ENCODE data around the gene WDR26. TPM values are rescaled to one million over a fixed set of nuclear protein-coding genes. Genes with fewer than 3 reads are reported as not detected.
"Not testable (repeated sequence)": the region's sequence is repeated elsewhere in the genome, so short reads cannot be mapped to it uniquely, and the experiment has no call there.

Gene WDR26
- total RNA-seq, 2 donors from 2014 or later = 157 to 176 TPM

DNA sequence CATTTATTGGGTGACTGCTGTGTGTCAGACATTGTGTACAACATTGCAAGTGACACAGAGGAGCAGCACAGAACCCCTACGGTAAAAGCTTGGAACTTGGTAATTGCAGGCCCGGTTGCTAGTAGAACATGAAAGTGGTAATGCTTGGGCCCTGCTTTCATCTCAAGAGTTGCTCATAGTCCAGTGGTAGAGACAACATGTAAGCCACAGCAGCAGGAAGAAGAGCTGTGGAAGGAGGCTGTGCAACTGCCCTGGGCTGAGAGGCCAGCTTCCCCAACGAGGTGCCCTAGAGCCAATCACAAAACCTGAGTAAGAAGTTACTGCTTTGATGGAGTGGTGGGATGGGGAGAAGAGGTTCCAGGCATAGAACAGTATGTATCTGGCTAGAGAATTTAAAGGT is 59.5 kb downstream of the WDR26 start:
- ATAC-seq (no peak), DNase-seq (no peak)
- Mint-ChIP-seq H3K4me3 (peak overlapping the region; percentile 21), H3K27me3 (no peaks in the 10 kb centered on the region), H3K36me3 (ENCODE audit: low read depth) (peaks cover 5% of the 10 kb centered on the region), H3K4me1 (peaks cover 41% of the 10 kb centered on the region), H3K27ac (peak overlapping the region; percentile 83)
- H3K9me3 ChIP-seq (ENCODE audit: control insufficient read depth, low read length, poor library complexity, severe bottlenecking) = no peaks in the 10 kb centered on the region

DNA sequence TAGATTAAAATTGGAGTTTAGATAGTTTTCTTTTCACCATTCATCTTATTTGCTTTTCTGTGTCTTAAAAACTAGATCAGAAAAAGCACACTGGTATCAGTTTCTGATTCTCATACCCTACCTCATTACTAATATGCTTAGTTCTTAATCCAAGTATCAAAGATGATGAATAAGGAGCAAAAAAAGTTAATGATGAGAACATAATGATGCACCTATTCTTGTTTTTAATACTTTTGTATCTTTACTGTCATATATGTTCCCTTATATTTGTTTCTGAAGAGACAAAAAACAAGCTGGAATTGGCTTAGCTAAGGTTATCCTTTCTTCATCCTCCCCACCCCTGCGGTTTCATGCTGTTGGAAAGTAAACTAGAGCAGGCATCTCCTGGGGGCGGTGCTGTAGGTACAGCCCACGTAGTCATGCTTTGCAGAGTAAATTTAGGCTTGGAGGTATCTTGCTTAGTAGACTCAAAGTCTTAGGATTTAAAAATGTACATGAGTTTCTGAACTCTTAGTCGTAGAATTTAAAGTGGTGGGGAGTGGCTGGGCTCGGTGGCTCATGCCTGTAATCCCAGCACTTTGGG is 61.5 kb downstream of the WDR26 start:
- Mint-ChIP-seq H3K27me3 (no peaks in the 10 kb centered on the region), H3K27ac (peak overlapping the region; percentile 78), H3K4me3 (no peak overlapping the region), H3K36me3 (ENCODE audit: low read depth) (peaks cover 6% of the 10 kb centered on the region), H3K4me1 (peaks cover 33% of the 10 kb centered on the region)
- no peaks in the 10 kb centered on the region for H3K9me3 ChIP-seq (ENCODE audit: control insufficient read depth, low read length, poor library complexity, severe bottlenecking)
- DNase-seq (no peak), ATAC-seq (no peak)

DNA sequence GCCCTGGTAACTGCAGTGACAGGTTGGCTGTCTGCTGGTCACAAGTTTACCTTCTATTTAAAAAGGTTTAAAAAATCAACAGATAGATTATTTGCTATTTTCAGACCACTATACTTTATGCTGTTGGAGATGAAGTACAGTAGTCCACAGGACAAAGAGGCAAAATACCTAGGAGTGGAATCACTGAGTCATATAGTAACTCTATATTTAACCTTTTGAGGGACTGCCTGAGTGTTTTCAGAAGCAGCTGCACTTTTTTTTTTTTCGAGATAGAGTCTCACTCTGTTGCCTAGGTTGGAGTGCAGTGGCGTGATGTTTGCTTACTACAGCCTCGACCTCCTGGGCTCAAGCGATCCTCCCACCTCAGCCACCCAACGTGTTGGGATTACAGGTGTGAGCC is 66.2 kb downstream of the WDR26 start:
- H3K4me1 Mint-ChIP-seq = peaks cover 16% of the 10 kb centered on the region
- ATAC-seq (no peak), DNase-seq (no peak)
- H3K9me3 ChIP-seq (ENCODE audit: control insufficient read depth, low read length, poor library complexity, severe bottlenecking) = no peaks in the 10 kb centered on the region
- no peaks in the 10 kb centered on the region for H3K27me3 Mint-ChIP-seq
- H3K27ac Mint-ChIP-seq = no peak overlapping the region
- H3K36me3 Mint-ChIP-seq (ENCODE audit: low read depth) = peaks cover 8% of the 10 kb centered on the region
- no peak overlapping the region for H3K4me3 Mint-ChIP-seq

DNA sequence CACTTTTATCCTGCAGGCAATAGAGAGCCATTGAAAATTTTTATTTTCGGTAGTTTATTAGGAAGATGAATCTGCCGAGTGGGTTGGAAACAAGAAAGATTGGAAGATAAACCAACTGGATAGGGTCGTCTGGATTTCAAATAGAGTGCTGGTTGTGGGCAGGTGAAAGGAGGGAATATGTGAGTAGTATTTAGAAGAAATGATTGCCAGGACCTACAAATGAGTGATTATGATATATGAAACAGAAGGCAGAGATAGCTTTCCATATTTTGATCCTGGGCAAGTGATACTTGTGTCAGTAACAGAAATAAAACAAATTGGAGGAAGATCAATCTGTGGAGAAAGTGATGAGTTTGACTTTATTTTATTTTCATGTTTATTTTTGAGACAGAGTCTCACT is 75.4 kb downstream of the WDR26 start:
- H3K27me3 Mint-ChIP-seq = no peaks in the 10 kb centered on the region
- no peak for ATAC-seq
- H3K27ac Mint-ChIP-seq = no peak overlapping the region
- H3K4me3 Mint-ChIP-seq = peak overlapping the region; percentile 95
- H3K36me3 Mint-ChIP-seq (ENCODE audit: low read depth) = peaks cover 8% of the 10 kb centered on the region
- no peaks in the 10 kb centered on the region for H3K9me3 ChIP-seq (ENCODE audit: control insufficient read depth, low read length, poor library complexity, severe bottlenecking)
- DNase-seq = no peak
- H3K4me1 Mint-ChIP-seq = peaks cover 47% of the 10 kb centered on the region

DNA sequence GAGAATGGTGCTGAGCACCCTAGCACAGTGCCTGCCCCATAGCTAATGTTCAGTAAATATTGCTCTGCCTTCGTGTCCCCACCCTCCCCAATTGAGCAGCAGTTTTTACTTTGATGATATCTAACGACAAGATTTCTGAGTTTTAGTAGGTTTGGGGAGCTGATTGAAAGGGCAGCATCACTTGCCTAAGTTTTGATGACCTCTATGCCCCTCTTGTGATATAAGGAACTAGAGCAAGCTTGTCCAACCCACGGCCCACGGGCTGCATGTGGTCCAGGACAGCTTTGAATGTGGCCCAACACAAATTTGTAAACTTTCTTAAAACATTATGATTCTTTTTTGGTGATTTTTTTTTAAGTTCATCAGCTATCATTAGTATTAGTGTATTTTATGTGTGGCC is 76.4 kb downstream of the WDR26 start:
- H3K9me3 ChIP-seq (ENCODE audit: control insufficient read depth, low read length, poor library complexity, severe bottlenecking) = no peaks in the 10 kb centered on the region
- H3K4me1 Mint-ChIP-seq = peaks cover 43% of the 10 kb centered on the region
- H3K27ac Mint-ChIP-seq = peak overlapping the region; percentile 95
- peak overlapping the region; percentile 95 for H3K4me3 Mint-ChIP-seq
- peaks cover 8% of the 10 kb centered on the region for H3K36me3 Mint-ChIP-seq (ENCODE audit: low read depth)
- no peaks in the 10 kb centered on the region for H3K27me3 Mint-ChIP-seq
- no peak for DNase-seq
- ATAC-seq = no peak

DNA sequence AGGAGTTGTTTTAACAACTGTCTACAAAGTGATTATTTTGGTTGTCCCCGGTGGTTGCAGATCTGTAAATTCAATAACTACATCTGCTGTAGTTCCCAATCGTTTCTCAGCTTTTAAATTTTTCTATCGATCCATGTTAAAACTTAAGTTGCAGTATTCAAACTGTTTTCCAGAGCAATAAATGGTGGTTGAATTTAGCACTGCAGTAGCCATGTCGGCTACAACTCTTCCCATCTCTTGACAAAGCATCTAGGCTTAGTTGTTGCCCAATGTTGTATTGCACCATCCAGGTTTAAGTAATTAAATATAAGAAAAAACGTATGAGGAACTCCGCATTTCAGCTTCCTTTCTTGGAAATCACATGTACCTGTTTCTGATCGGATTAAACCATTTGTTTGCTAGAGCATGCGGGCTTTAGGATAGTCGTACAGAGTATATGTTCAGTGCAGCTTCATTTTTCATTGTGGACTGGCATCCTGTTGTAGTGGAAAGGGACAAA is 76.9 kb downstream of the WDR26 start:
- ATAC-seq (no peak), DNase-seq (no peak)
- peak overlapping the region; percentile 95 for H3K4me3 Mint-ChIP-seq
- H3K9me3 ChIP-seq (ENCODE audit: control insufficient read depth, low read length, poor library complexity, severe bottlenecking) = no peaks in the 10 kb centered on the region
- peaks cover 40% of the 10 kb centered on the region for H3K4me1 Mint-ChIP-seq
- no peaks in the 10 kb centered on the region for H3K27me3 Mint-ChIP-seq
- H3K27ac Mint-ChIP-seq = peak overlapping the region; percentile 95
- peaks cover 8% of the 10 kb centered on the region for H3K36me3 Mint-ChIP-seq (ENCODE audit: low read depth)

DNA sequence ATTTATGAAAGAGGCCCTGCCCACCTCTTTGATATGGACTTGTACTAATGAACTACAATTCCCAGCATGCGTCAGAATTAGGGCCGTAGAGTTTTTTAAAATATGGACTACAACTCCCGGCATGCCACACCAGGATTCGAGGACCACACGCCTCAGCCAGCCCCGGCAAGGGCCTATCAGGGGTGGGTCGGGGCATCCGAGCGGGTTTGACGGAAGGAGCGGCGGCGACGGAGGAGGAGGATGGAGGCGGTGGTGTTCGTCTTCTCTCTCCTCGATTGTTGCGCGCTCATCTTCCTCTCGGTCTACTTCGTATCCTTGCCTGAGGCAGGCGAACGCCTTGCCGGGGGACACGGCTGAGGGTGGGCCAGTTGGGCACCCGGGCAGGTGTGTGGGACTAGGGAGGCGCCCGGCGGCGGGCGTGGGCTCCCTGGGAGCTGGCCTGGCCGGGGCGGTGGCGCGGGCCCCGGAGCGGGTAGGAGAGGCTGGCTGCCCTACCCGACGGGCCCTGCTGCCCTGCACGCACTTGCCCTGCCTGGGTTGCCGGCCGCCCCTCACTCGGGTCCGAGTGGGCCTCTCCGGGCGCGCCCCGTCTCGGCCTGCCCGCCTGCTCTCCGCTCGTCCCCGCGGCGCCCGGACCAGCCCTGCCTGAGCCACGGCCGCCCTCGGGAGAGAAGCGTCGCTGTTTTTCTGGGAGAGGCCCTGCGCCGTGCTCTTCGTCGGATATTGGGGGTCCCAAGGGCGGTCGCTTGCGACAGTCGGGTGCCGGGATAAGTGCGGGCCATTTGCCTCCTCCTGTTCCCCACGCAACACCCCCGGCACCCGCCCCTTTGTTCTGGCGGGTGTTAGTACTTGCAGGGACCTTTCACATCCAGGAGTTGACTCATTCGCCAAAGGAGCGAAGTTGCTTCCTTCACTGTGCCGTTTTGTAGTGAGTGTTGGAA is 77.6 kb downstream of the WDR26 start, which contains the start of gene CNIH4:
CNIH4 (plus strand) TSS at position 195 of the 941 bp plus-strand sequence; CDS start at position 241, 46 bp downstream.
- Mint-ChIP-seq H3K27ac (peak within 1 kb of the TSS; percentile 95), H3K27me3 (no peaks in the 10 kb centered on the region), H3K36me3 (ENCODE audit: low read depth) (peaks cover 7% of the 10 kb centered on the region), H3K4me3 (peak within 1 kb of the TSS; percentile 95), H3K4me1 (peaks cover 35% of the 10 kb centered on the region)
- DNase-seq = peak; percentile 85 to 86 (median 85)
- H3K9me3 ChIP-seq (ENCODE audit: control insufficient read depth, low read length, poor library complexity, severe bottlenecking) = no peaks in the 10 kb centered on the region
- ATAC-seq = peak; percentile 99

DNA sequence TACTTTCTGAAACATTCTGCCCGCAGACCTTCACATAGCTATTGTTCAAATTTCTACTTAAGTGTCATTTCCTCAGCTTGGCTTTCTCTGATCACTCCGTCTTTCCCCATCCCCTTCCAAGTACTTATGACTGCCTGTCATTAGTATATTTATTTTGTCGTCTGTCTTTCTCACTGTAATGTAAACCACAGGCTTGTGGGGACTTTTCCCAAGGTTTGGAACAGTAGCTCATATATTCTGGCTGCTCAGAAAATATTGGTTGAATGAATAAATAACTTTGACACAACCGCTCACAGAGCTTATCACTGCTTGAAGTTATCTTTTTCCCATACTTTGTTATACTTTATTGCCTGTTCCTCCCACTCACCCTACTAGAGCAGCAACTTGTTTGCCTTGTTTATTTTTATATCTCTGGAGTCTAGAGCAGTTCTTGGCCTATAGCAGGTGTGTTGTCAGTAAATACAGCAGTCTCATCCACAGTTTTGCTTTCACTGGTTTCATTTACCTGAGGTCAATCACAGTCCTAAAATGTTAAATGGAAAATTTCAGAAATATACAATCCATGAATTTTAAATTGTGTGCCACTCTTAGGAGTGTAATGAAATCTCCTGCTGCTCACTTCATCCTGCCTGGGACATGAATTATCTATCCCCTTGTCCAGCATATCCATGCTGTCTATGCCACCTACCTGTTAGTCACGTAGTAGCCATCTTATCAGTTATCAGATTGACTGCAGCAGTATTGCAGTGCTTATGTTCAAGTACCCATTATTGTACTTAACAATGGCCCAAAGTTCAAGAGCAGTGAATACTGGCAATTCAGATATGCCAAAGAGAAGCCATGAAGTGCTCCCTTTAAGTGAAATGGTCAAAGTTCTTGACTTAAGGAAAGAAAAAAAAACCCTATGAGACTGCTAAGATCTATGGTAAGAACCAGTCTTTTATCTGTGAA is 80.3 kb downstream of the WDR26 start:
- H3K4me3 Mint-ChIP-seq = no peak overlapping the region
- H3K36me3 Mint-ChIP-seq (ENCODE audit: low read depth) = peaks cover 6% of the 10 kb centered on the region
- no peak overlapping the region for H3K27ac Mint-ChIP-seq
- no peaks in the 10 kb centered on the region for H3K27me3 Mint-ChIP-seq
- ATAC-seq (no peak), DNase-seq (no peak)
- H3K4me1 Mint-ChIP-seq = peaks cover 31% of the 10 kb centered on the region
- H3K9me3 ChIP-seq (ENCODE audit: control insufficient read depth, low read length, poor library complexity, severe bottlenecking) = no peaks in the 10 kb centered on the region

DNA sequence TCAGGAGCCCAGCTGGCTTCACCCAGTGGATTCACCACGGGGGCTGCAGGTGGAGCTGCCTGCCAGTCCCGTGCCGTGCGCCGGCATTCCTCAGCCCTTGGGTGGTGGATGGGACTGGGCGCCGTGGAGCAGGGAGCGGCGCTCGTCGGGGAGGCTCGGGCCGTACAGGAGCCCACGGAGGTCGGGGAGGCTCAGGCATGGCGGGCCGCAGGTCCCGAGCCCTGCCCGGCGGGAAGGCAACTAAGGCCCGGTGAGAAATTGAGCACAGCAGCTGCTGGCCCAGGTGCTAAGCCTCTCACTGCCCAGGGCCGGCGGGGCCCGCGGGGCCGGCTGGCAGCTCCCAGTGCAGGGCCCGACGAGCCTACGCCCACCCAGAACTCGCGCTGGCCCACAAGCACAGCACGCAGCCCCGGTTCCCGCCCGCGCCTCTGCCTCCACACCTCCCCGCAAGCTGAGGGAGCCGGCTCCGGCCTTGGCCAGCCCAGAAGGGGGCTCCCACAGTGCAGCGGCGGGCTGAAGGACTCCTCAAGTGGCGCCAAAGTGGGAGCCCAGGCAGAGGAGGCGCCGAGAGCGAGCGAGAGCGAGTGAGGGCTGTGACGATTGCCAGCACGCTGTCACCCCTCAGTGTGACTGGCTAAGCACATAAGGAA is 82.0 kb downstream of the WDR26 start:
- H3K9me3 ChIP-seq (ENCODE audit: control insufficient read depth, low read length, poor library complexity, severe bottlenecking); H3K27me3 Mint-ChIP-seq; H3K27ac Mint-ChIP-seq; DNase-seq; H3K36me3 Mint-ChIP-seq (ENCODE audit: low read depth); ATAC-seq; H3K4me3 Mint-ChIP-seq: not testable (repeated sequence)
- peaks cover 21% of the 10 kb centered on the region for H3K4me1 Mint-ChIP-seq

DNA sequence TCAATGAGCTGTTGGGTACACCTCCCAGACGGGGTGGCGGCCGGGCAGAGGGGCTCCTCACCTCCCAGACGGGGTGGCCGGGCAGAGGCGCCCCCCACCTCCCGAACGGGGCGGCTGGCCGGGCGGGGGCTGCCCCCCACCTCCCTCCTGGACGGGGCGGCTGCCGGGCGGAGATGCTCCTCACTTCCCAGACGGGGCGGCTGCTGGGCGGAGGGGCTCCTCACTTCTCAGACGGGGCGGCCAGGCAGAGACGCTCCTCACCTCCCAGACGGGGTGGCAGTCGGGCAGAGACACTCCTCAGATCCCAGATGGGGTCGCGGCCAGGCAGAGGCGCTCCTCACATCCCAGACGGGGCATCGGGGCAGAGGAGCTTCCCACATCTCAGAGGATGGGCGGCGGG is 84.9 kb downstream of the WDR26 start:
- not testable (repeated sequence) for H3K4me3 Mint-ChIP-seq; H3K27me3 Mint-ChIP-seq; DNase-seq; H3K36me3 Mint-ChIP-seq (ENCODE audit: low read depth); ATAC-seq; H3K9me3 ChIP-seq (ENCODE audit: control insufficient read depth, low read length, poor library complexity, severe bottlenecking)
- Mint-ChIP-seq H3K4me1 (peaks cover 14% of the 10 kb centered on the region), H3K27ac (peak overlapping the region; percentile 19)

DNA sequence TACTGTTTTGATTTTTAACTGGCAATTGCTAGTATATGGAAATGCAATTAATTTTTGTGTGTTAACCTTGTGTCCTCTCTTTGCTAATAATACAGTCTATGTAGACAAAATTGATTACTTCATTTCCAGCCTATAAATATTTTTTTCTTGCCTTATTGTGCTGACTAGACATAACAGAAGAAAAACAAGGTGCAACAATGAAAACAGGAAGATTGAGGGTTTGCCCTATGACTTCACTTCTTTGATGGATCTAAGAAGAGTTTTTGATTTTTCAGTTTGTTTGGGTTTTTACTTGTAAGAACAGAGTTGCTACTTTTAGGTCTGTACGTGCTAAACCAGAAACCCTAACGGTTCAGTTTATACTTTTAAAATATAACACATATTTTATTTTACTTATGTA is 86.5 kb downstream of the WDR26 start:
- DNase-seq (no peak), ATAC-seq (peak; percentile 62)
- peaks cover 3% of the 10 kb centered on the region for H3K9me3 ChIP-seq (ENCODE audit: control insufficient read depth, low read length, poor library complexity, severe bottlenecking)
- Mint-ChIP-seq H3K27ac (peak overlapping the region; percentile 82), H3K27me3 (no peaks in the 10 kb centered on the region), H3K4me3 (peak overlapping the region; percentile 19), H3K36me3 (ENCODE audit: low read depth) (peaks cover 4% of the 10 kb centered on the region), H3K4me1 (peaks cover 11% of the 10 kb centered on the region)

DNA sequence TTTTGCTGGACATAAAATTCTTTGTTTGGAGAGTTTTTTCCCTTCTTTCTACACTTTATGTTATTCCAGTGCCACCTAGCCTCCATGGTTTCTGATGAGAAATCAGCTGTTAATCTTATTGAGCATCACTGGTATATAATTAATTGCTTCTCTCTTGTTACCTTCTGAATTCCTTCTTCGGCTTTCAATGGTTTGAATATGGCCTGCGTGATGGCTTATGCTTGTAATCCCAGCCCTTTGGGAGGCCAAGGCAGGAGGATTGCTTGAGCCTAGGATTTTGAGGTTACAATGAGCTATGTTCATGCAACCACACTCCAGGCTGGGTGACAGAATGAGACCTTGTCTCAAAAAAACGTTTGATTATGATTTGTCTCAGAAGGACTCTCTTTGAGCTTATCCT is 90.9 kb downstream of the WDR26 start:
- DNase-seq (no peak), ATAC-seq (no peak)
- Mint-ChIP-seq H3K27ac (no peak overlapping the region), H3K27me3 (no peaks in the 10 kb centered on the region), H3K4me1 (peaks cover 10% of the 10 kb centered on the region), H3K36me3 (ENCODE audit: low read depth) (peaks cover 8% of the 10 kb centered on the region), H3K4me3 (peak overlapping the region; percentile 43)
- H3K9me3 ChIP-seq (ENCODE audit: control insufficient read depth, low read length, poor library complexity, severe bottlenecking) = peaks cover 3% of the 10 kb centered on the region
